ENCODE measurements around the gene PKP3. TPM values are rescaled to one million over a fixed set of nuclear protein-coding genes. Genes with fewer than 3 reads are reported as not detected.

The PKP3 gene, protein sequence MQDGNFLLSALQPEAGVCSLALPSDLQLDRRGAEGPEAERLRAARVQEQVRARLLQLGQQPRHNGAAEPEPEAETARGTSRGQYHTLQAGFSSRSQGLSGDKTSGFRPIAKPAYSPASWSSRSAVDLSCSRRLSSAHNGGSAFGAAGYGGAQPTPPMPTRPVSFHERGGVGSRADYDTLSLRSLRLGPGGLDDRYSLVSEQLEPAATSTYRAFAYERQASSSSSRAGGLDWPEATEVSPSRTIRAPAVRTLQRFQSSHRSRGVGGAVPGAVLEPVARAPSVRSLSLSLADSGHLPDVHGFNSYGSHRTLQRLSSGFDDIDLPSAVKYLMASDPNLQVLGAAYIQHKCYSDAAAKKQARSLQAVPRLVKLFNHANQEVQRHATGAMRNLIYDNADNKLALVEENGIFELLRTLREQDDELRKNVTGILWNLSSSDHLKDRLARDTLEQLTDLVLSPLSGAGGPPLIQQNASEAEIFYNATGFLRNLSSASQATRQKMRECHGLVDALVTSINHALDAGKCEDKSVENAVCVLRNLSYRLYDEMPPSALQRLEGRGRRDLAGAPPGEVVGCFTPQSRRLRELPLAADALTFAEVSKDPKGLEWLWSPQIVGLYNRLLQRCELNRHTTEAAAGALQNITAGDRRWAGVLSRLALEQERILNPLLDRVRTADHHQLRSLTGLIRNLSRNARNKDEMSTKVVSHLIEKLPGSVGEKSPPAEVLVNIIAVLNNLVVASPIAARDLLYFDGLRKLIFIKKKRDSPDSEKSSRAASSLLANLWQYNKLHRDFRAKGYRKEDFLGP
- 1.9 and 2.0 TPM in 2 replicates for total RNA-seq

DNA sequence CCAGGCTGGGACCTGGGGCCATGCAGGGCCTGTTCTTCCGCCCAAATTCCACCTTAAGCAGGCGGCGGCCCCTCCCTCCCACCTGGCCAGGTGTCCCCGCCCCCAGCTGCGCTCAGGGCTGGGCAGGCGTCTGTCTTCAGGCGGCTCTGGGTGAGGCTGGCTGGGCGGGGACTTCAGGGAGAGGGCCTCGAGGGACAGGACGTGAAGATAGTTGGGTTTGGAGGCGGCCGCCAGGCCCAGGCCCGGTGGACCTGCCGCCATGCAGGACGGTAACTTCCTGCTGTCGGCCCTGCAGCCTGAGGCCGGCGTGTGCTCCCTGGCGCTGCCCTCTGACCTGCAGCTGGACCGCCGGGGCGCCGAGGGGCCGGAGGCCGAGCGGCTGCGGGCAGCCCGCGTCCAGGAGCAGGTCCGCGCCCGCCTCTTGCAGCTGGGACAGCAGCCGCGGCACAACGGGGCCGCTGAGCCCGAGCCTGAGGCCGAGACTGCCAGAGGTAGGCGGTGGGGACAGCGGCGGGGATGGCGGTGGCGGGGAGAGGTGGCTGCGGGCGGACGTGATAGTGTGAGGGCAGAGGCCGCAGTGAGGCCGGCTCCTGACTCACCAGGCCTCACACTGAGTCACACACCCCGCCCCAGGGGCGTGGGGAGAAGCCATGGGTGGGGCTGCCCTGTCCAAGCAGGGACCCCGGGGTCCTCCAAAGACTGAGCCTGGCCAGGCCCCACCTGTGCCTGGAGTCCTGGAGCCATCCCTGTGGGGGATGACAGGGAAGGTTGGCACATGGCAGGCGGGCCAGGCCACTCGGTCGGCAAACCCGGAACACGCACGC is at the start of gene PKP3:
Gene PKP3, plus strand, starts transcription at position 176 of the 824 bp plus-strand sequence. Its CDS starts 84 bp downstream, at position 260.

DNA sequence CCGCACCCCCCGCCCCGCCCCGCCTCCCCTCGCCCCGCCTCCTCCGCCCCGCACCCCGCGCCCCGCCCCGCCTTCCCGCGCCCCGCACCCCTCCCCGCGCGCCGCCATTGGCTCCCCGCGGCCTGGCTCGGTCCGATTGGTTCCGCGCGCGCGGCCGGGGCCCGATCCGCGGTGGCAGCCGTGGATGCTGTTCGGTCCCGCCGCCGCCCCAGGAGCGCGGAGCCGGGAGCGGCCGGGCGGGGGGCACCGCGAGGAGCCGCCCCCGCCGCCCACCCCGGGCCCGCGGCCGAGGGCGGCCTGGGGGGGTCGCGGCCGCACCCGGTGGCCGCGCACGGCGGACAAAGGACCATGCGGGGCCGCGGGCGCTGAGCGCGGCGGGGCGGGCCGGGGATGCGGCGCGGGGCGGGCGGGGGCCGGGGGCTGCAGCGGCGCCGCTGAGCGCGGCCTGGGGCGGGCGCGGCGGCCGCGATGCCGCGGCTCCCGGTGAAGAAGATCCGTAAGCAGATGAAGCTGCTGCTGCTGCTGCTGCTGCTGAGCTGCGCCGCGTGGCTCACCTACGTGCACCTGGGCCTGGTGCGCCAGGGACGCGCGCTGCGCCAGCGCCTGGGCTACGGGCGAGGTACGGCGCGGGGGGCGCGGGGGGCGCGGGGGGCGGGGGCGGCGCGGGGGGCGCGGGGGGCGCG is 24.5 kb upstream of the PKP3 start, which contains the start of gene B4GALNT4:
Gene B4GALNT4, plus strand, starts transcription at position 164 of the 683 bp plus-strand sequence. Its CDS starts 305 bp downstream, at position 469.

DNA sequence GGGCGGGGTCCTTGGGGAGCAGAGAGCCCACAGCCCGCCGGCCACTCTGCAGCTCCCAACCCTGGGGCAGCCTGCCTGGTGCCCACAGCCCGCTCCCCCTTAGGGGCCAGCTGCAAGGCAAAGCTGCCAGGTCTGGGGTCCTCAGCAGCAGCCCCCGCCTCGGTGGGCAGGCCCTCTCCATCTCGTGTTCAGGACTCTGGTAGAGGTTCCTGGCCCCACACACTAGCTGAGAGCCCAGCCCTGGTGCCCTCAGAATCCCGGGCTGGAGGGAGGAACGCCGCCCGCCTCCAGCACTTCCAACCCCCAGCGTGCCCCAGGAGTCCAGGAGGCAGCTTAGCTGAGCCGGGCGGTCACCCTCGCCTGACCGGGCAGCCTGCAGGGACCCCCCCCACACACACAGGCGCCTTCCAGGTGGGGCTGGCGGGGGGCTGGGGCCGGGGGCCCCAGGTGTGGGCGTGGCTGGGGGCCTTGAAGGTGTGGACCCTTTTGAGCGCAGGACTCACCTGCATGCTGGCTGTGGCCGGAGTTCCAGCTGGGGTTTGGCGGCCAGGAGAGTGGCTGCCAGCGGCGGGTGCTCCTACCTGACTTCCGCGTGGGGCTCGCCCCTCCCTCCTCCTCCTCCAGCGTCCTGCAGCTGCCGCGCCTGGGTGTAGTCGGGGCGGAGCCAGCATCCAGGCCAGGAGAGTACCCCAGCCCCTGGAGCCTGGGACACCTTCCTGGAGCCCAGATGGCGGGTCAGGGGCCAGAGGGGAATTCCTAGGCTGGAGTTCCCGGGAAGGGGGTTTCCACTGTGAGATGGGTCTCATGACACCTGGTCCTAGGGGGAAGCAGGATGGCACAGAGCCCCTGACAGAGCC is 47.6 kb downstream of the PKP3 start, which contains the start of gene ANO9:
Gene ANO9, minus strand, starts transcription at position 594 of the 857 bp plus-strand sequence. Its CDS starts 85 bp downstream, at position 509.

DNA sequence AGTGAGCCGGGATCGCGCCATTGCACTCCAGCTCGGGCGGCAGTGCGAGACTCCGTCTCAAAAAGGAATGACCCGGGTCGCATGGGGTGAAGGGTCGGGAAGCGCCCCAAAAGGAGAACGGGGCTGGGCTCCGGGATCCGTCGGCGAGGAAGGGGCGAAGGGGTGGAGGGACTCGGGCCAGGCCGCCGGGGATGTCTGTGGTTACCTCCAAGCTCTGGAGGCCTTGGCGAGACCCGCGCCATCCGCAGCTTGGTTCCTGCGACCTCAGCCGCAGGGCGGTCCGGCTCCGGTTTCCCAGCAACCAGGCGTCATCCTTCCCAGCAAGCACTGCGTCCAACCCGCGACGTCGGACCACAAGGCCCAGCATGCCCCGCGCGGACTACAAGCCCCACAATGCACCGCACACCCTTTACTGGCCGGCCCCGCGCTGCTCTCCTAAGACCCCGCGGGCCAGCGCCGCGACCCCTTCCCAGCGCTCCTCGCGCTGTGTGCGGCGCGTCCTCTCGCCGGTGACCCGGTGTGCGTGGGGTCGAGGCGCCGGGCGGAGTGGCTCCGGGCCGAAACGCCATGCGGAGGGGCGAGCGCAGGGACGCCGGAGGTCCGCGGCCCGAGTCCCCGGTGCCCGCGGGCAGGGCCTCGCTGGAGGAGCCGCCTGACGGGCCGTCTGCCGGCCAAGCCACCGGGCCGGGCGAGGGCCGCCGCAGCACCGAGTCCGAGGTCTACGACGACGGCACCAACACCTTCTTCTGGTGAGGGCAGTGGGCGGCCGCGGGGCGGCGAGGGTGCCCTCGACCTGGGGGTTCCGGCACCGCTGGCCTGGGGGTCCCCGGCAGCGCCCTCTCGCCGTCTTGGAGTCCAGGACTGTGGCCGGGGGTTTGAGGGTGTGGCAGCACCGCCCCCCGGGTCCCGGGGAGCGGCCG is 56.1 kb downstream of the PKP3 start, which contains the start of gene PTDSS2:
Gene PTDSS2, plus strand, starts transcription at position 391 of the 920 bp plus-strand sequence. Its CDS starts 177 bp downstream, at position 568.

Other genes with a start within 250 kb of the PKP3 start
- not detected in 2 replicates for gene SCGB1C1, start 201.1 kb upstream of the PKP3 start, total RNA-seq
- 32.9 and 33.6 TPM in 2 replicates for gene BET1L, start 186.8 kb upstream of the PKP3 start, total RNA-seq
- 102 and 127 TPM in 2 replicates for gene RIC8A, start 186.5 kb upstream of the PKP3 start, total RNA-seq
- 12.8 and 14.6 TPM in 2 replicates for gene SIRT3, start 157.9 kb upstream of the PKP3 start, total RNA-seq
- 126 and 140 TPM in 2 replicates for gene PSMD13, start 157.2 kb upstream of the PKP3 start, total RNA-seq
- not detected in 2 replicates for gene NLRP6, start 115.8 kb upstream of the PKP3 start, total RNA-seq
- gene PGGHG, start 105.1 kb upstream of the PKP3 start, total RNA-seq, result 6.1 and 6.4 TPM in 2 replicates
- not detected in 2 replicates for gene IFITM5, start 94.7 kb upstream of the PKP3 start, total RNA-seq
- gene IFITM2, start 86.4 kb upstream of the PKP3 start, total RNA-seq, result 317 and 338 TPM in 2 replicates
- gene IFITM1, start 80.2 kb upstream of the PKP3 start, total RNA-seq, result 72.5 and 82.9 TPM in 2 replicates
- gene IFITM3, start 73.3 kb upstream of the PKP3 start, total RNA-seq, result 256 and 282 TPM in 2 replicates
- gene B4GALNT4, start 24.7 kb upstream of the PKP3 start, total RNA-seq, result 4.7 and 10.7 TPM in 2 replicates
- gene SIGIRR, start 20.8 kb downstream of the PKP3 start, total RNA-seq, result 25.1 and 29.9 TPM in 2 replicates
- gene ANO9, start 47.8 kb downstream of the PKP3 start, total RNA-seq, result under 0.01 TPM in 1 of 2 replicates, not detected in the other
- gene PTDSS2, start 56.1 kb downstream of the PKP3 start, total RNA-seq, result 32.4 and 33.9 TPM in 2 replicates
- 272 and 273 TPM in 2 replicates for gene RNH1, start 113.0 kb downstream of the PKP3 start, total RNA-seq
- gene HRAS, start 141.4 kb downstream of the PKP3 start, total RNA-seq, result 53.1 and 65.7 TPM in 2 replicates
- 0.30 and 0.34 TPM in 2 replicates for gene LRRC56, start 143.3 kb downstream of the PKP3 start, total RNA-seq
- 0.59 and 0.84 TPM in 2 replicates for gene LMNTD2, start 166.5 kb downstream of the PKP3 start, total RNA-seq
- gene RASSF7, start 166.8 kb downstream of the PKP3 start, total RNA-seq, result 9.1 and 9.4 TPM in 2 replicates
- gene PHRF1, start 182.3 kb downstream of the PKP3 start, total RNA-seq, result 18.1 and 20.5 TPM in 2 replicates
- gene IRF7, start 221.7 kb downstream of the PKP3 start, total RNA-seq, result 11.1 and 16.3 TPM in 2 replicates
- gene CDHR5, start 230.7 kb downstream of the PKP3 start, total RNA-seq, result not detected in 2 replicates
- gene SCT, start 233.0 kb downstream of the PKP3 start, total RNA-seq, result not detected in 2 replicates
- 0.15 TPM in 1 of 2 replicates, not detected in the other for gene DRD4, start 243.1 kb downstream of the PKP3 start, total RNA-seq

All from bronchus fibroblast of lung (primary cell).